Tibial nerve (tissue), 3 donors: ENCODE measurements around the gene RTBDN.
A peak's percentile ranks its signal among the peaks of the same experiment; 100 is the strongest.

Experiments
- CTCF ChIP-seq, 5 experiments: fragments of 200-600 bp in 3 of 5; fragments of 450-650 bp in 2 of 5; sonication (generic) in 3 of 5; IDR thresholded peaks; one replicate each; pipeline ENCODE4 v1.5.1; 2016 to 2019; ENCODE audit warnings: antibody characterized with exemption in 5 of 5, mild to moderate bottlenecking in 3 of 5, moderate library complexity in 2 of 5
- POLR2A ChIP-seq, 2 donors: fragments of 450-650 bp; IDR thresholded peaks; one replicate each; pipeline ENCODE4 v1.6.1; 2017; ENCODE audit warnings: antibody characterized with exemption in 2 of 2, mild to moderate bottlenecking in 2 of 2, moderate library complexity in 2 of 2

DNA sequence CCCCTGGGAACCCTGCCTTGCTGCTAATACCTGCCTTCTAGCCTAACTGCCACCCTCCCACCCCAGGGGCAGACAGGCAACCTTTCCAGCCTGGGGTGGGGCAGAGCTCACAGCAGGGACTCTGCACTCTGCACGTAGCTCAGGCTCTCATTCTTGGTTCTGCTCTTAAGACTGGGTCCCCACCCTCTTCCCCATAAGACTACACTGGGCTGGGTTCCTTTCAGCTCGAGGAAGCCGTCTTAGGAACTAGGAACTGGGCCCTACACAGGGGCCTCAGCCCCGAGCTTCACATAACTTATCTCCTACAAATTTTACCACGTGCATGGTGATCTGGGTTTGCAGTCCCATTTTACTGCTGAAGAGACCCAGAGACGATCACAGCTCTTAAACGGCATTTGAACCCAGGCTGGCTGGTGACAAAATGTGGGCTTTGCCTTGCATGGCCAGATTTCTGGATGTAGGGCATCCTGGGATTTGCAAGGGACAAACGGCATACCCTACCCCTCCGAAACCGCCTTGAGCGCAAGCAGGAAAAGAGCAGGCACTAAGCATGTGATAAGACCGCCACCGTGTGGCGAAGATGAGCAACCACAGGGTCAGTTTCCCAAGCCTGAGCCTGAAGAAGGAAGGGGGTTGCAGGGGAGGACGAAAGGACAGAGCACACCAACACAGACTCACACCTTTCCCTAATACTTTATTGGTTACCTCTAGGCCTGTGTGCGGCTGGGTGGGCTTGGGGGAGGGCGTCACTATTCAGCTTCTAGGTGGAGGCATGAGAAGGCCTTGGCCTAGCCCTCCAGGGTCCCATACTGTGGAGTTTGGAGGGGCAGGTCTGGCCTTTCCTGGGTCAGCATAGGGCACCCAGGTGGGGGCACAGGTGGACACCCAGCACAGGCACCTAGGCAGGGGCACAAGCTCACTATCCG, 38.0 kb downstream of the RTBDN start:
- TF ChIP-seq CTCF (IDR thresholded peaks at IDR 0.05): peak; percentile 89 to 98 (median 94)
- TF ChIP-seq POLR2A (IDR thresholded peaks at IDR 0.05): no peak
